ENCODE measurements around the gene ADGRG4.

DNA sequence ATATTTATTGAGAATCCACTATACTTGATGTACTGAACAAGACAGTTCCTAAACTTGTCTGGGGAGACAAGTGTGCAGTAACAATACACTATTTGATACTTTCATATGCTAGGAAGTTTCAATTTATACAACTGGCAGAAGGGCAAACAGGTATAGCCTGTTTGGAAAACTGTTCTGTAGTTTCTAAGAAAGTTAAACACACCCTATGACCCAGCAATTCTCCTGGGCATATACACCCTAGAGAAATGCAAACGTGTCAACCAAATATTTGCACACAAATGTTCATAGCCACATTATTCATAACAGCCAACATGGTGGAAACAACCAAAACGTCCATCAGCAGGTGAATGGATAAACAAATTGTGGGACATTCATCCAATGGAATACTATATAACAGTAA is 123.0 kb downstream of the ADGRG4 start:
- TF ChIP-seq, protein P1, sequence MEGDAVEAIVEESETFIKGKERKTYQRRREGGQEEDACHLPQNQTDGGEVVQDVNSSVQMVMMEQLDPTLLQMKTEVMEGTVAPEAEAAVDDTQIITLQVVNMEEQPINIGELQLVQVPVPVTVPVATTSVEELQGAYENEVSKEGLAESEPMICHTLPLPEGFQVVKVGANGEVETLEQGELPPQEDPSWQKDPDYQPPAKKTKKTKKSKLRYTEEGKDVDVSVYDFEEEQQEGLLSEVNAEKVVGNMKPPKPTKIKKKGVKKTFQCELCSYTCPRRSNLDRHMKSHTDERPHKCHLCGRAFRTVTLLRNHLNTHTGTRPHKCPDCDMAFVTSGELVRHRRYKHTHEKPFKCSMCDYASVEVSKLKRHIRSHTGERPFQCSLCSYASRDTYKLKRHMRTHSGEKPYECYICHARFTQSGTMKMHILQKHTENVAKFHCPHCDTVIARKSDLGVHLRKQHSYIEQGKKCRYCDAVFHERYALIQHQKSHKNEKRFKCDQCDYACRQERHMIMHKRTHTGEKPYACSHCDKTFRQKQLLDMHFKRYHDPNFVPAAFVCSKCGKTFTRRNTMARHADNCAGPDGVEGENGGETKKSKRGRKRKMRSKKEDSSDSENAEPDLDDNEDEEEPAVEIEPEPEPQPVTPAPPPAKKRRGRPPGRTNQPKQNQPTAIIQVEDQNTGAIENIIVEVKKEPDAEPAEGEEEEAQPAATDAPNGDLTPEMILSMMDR (IDR thresholded peaks at IDR 0.05): no peak
- no peak for TF ChIP-seq POLR2A (IDR thresholded peaks at IDR 0.05)

Measured in prostate gland (tissue), 2 donors.